Hepatocyte (in vitro differentiated cells): ENCODE data around the gene HLX. TPM values are rescaled to one million over a fixed set of nuclear protein-coding genes. Genes with fewer than 3 reads are reported as not detected.

Experiments
- DNase-seq: peaks from one replicate; pipeline ENCODE4 v3.0.0-alpha.2; 2016; ENCODE audit warnings: low spot score
- H2AFZ ChIP-seq: fragments of 200-600 bp; sonication (generic); 2 replicates; pipeline ENCODE4 v1.6.0; 2016; ENCODE audit warnings: antibody characterized with exemption, mild to moderate bottlenecking
- H3K27ac ChIP-seq: fragments of 200-600 bp; sonication (generic); 2 replicates; pipeline ENCODE4 v1.5.1; 2016; ENCODE audit warnings: mild to moderate bottlenecking
- H3K27me3 ChIP-seq: fragments of 200-600 bp; sonication (generic); 2 replicates; pipeline ENCODE4 v1.6.1; 2016
- H3K36me3 ChIP-seq: fragments of 200-600 bp; sonication (generic); replicated peaks from 2 replicates; pipeline ENCODE4 v1.5.1; 2016; ENCODE audit warnings: low read depth; ENCODE audit not compliant: insufficient read depth
- H3K4me1 ChIP-seq: fragments of 200-600 bp; sonication (generic); 2 replicates; pipeline ENCODE4 v1.5.1; 2016; ENCODE audit warnings: mild to moderate bottlenecking, moderate library complexity; ENCODE audit not compliant: insufficient read depth
- H3K4me2 ChIP-seq: fragments of 200-600 bp; sonication (generic); 2 replicates; pipeline ENCODE4 v1.6.0; 2016
- H3K4me3 ChIP-seq: fragments of 200-600 bp; sonication (generic); 2 replicates; pipeline ENCODE4 v1.5.1; 2016; ENCODE audit warnings: mild to moderate bottlenecking
- H3K79me2 ChIP-seq: fragments of 200-600 bp; sonication (generic); 2 replicates; pipeline ENCODE4 v1.6.0; 2017; ENCODE audit warnings: mild to moderate bottlenecking
- H3K9me2 ChIP-seq: fragments of 200-600 bp; sonication (generic); replicated peaks from 2 replicates; pipeline ENCODE4 v1.6.0; 2017; ENCODE audit warnings: mild to moderate bottlenecking; ENCODE audit not compliant: insufficient read depth
- H3K9me3 ChIP-seq: fragments of 200-600 bp; sonication (generic); 2 replicates; pipeline ENCODE4 v1.5.1; 2016; ENCODE audit warnings: low read depth, mild to moderate bottlenecking
- H4K20me1 ChIP-seq: fragments of 200-600 bp; sonication (generic); 2 replicates; pipeline ENCODE4 v1.6.0; 2016; ENCODE audit warnings: mild to moderate bottlenecking; ENCODE audit not compliant: insufficient read depth, poor library complexity, severe bottlenecking
- EZH2 ChIP-seq: fragments of 200-600 bp; sonication (generic); IDR thresholded peaks from 2 replicates; pipeline ENCODE4 v1.6.1; 2016; ENCODE audit warnings: antibody characterized with exemption, mild to moderate bottlenecking, borderline replicate concordance
- EZH2phosphoT487 ChIP-seq: fragments of 200-600 bp; sonication (generic); IDR thresholded peaks from one replicate; pipeline ENCODE4 v1.6.1; 2018; ENCODE audit warnings: antibody characterized with exemption, mild to moderate bottlenecking, low read depth, moderate library complexity; ENCODE audit not compliant: unreplicated experiment, severe bottlenecking
- WGBS: methylation state at CpG from one replicate; pipeline ENCODE4 v1.1.6; 2016; ENCODE audit warnings: low lambda C conversion rate; ENCODE audit errors: missing lambda C conversion rate; 5-methylcytosine and 5-hydroxymethylcytosine counted together
- polyA plus RNA-seq: library from polyadenylated mRNA; unstranded; fragments of >200 nt; fragmentation: Nextera tagmentation; extraction: Ambion mirVana; gene quantifications from 2 replicates; pipeline ENCODE4 v1.2.1, GENCODE V29; 2016
- total RNA-seq: library from RNA; depleted of rRNA; stranded (reverse); fragments of >200 nt; gene quantifications from 2 replicates; pipeline ENCODE4 v1.2.3, GENCODE V29; 2014
- TF ChIP-seq, protein P1 (sequence below): fragments of 200-600 bp; sonication (generic); IDR thresholded peaks from 2 replicates; pipeline ENCODE4 v1.5.1; 2016; ENCODE audit warnings: antibody characterized with exemption, mild to moderate bottlenecking; ENCODE audit not compliant: poor library complexity

HLX gene
- total and polyA plus RNA-seq, 2 experiments from 2014 or later = 1.4 to 6.1 TPM

DNA sequence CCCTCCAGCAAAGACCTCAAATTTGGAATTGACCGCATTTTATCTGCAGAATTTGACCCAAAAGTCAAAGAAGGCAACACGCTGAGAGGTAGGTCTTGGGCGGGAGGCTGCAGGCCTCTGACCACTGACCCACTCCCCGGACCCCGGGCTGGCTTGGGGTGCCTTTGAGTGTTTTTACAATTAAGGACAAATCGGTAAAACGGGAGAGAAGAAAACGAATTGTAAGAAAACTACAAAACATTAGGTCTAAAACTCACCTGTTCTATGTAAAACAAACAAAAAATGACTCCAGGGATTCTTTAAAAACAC lies 1.1 kb downstream of the HLX start:
- H3K27ac ChIP-seq = no peak overlapping the region
- H2AFZ ChIP-seq = peak overlapping the region; percentile 88
- DNase-seq = no peak
- peaks cover 100% of the 10 kb centered on the region for H3K27me3 ChIP-seq
- H3K4me2 ChIP-seq = peak overlapping the region; percentile 100
- no peaks in the 10 kb centered on the region for H3K79me2 ChIP-seq
- no peaks in the 10 kb centered on the region for H4K20me1 ChIP-seq
- H3K4me1 ChIP-seq = peaks cover 47% of the 10 kb centered on the region
- no peaks in the 10 kb centered on the region for H3K9me2 ChIP-seq
- no peaks in the 10 kb centered on the region for H3K36me3 ChIP-seq
- 9% methylated on average over 8 of the region's 8 CpGs for WGBS
- TF ChIP-seq EZH2phosphoT487 (no peak), EZH2 (peak; percentile 89)
- TF ChIP-seq, protein P1, sequence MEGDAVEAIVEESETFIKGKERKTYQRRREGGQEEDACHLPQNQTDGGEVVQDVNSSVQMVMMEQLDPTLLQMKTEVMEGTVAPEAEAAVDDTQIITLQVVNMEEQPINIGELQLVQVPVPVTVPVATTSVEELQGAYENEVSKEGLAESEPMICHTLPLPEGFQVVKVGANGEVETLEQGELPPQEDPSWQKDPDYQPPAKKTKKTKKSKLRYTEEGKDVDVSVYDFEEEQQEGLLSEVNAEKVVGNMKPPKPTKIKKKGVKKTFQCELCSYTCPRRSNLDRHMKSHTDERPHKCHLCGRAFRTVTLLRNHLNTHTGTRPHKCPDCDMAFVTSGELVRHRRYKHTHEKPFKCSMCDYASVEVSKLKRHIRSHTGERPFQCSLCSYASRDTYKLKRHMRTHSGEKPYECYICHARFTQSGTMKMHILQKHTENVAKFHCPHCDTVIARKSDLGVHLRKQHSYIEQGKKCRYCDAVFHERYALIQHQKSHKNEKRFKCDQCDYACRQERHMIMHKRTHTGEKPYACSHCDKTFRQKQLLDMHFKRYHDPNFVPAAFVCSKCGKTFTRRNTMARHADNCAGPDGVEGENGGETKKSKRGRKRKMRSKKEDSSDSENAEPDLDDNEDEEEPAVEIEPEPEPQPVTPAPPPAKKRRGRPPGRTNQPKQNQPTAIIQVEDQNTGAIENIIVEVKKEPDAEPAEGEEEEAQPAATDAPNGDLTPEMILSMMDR = no peak
- peak overlapping the region; percentile 64 for H3K4me3 ChIP-seq
- no peaks in the 10 kb centered on the region for H3K9me3 ChIP-seq

DNA sequence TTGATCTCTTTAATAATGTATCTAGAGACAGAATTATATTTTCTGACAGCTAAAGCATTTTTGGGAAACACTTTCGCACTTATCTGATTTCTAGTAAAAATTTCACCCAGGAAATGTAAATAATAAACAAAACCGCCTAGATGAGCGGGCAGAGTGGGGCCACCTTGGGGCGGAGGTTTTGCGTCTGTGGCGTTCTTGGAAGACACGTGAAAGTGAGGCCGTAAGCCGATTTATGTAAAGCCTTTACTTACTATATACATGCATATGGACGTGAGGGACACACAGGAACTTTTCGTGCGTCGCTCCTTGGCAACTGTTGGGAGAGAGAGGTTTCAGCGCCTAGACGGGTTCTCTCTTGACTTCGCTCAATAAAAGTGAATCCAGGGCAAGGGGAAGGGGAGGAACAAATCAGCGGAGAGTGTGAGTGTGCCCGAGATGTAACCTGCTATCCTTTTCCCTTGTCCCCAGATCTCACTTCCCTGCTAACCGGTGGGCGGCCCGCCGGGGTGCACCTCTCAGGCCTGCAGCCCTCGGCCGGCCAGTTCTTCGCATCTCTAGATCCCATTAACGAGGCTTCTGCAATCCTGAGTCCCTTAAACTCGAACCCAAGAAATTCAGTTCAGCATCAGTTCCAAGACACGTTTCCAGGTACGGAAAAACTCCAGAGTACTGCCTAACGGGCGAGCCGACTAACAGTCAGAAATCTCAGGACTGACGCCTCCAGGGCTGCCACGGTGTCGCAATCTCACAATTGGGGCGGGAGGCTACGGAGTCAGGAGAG lies 1.7 kb downstream of the HLX start:
- H3K4me3 ChIP-seq = peak overlapping the region; percentile 16
- H4K20me1 ChIP-seq = no peaks in the 10 kb centered on the region
- peak overlapping the region; percentile 100 for H3K4me2 ChIP-seq
- DNase-seq = peak; percentile 60
- peak overlapping the region; percentile 88 for H2AFZ ChIP-seq
- TF ChIP-seq EZH2 (peak; percentile 82), EZH2phosphoT487 (peak; percentile 92)
- TF ChIP-seq, protein P1 = no peak
- no peaks in the 10 kb centered on the region for H3K9me3 ChIP-seq
- WGBS = 6% methylated on average over 37 of the region's 37 CpGs
- peaks cover 100% of the 10 kb centered on the region for H3K27me3 ChIP-seq
- H3K27ac ChIP-seq = no peak overlapping the region
- H3K4me1 ChIP-seq = peaks cover 47% of the 10 kb centered on the region
- no peaks in the 10 kb centered on the region for H3K9me2 ChIP-seq
- no peaks in the 10 kb centered on the region for H3K36me3 ChIP-seq
- no peaks in the 10 kb centered on the region for H3K79me2 ChIP-seq

DNA sequence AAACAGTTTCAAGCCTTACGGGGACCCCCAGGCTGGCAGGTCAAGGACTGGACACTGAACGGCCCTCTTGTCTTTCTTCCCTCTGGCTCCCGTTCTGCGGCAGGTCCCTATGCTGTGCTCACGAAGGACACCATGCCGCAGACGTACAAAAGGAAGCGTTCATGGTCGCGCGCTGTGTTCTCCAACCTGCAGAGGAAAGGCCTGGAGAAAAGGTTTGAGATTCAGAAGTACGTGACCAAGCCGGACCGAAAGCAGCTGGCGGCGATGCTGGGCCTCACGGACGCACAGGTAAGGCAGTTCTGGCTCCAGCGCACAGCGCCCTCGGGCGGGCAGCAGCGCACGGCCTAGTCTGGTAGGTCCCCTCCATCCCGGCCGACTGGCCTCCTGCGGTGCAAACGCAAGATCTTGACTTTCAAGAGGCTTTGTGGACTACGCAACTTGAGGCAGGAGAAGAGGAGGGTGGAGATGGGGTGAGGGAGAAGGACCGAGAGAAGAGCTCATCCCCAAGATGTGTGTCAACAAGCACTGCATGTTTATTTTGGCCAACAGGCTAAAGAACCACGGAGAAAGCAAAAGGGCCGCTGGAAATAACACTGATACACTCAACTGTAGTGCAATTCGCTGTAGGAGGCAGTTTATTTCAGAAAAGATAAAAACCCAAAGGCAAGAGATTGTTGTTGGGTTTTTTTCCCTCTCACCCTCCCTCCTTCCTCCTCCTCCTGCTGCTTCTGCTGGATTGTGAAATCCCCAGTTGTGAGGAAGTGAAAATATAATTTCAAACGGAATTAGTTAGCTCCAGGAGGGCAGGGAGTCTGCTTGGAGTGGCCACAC lies 3.0 kb downstream of the HLX start:
- Histone ChIP-seq H4K20me1 (no peaks in the 10 kb centered on the region), H3K9me3 (no peaks in the 10 kb centered on the region), H3K4me1 (peaks cover 39% of the 10 kb centered on the region), H3K4me3 (no peak overlapping the region), H2AFZ (peak overlapping the region; percentile 10), H3K79me2 (no peaks in the 10 kb centered on the region), H3K36me3 (no peaks in the 10 kb centered on the region), H3K27ac (no peak overlapping the region), H3K4me2 (peak overlapping the region; percentile 33), H3K27me3 (peaks cover 100% of the 10 kb centered on the region), H3K9me2 (no peaks in the 10 kb centered on the region)
- DNase-seq = no peak
- 20% methylated on average over 34 of the region's 34 CpGs for WGBS
- TF ChIP-seq EZH2phosphoT487 = no peak
- TF ChIP-seq, protein P1 = peak; percentile 27
- peak; percentile 96 for TF ChIP-seq EZH2
